ENCODE data around the gene FRYL.
"Not testable (repeated sequence)": the region's sequence is repeated elsewhere in the genome, so short reads cannot be mapped to it uniquely, and the experiment has no call there.

FRYL gene

GRCh38 chr4:48686369-48686768, 93.7 kb downstream of the FRYL start:
- Mint-ChIP-seq H3K27me3 (no peaks in the 10 kb centered on the region), H3K27ac (no peak overlapping the region), H3K4me3 (no peak overlapping the region), H3K9me3 (no peaks in the 10 kb centered on the region), H3K4me1 (ENCODE audit: low read depth) (peaks cover 59% of the 10 kb centered on the region), H3K36me3 (ENCODE audit: low read depth) (peaks cover 19% of the 10 kb centered on the region)
- no peak for DNase-seq

GRCh38 chr4:48683784-48684666, 96.1 kb downstream of the FRYL start:
- peaks cover 56% of the 10 kb centered on the region for H3K4me1 Mint-ChIP-seq (ENCODE audit: low read depth)
- no peaks in the 10 kb centered on the region for H3K27me3 Mint-ChIP-seq
- no peak overlapping the region for H3K27ac Mint-ChIP-seq
- DNase-seq: no peak
- no peaks in the 10 kb centered on the region for H3K9me3 Mint-ChIP-seq
- no peak overlapping the region for H3K4me3 Mint-ChIP-seq
- peaks cover 19% of the 10 kb centered on the region for H3K36me3 Mint-ChIP-seq (ENCODE audit: low read depth)

GRCh38 chr4:48682870-48683269, 97.2 kb downstream of the FRYL start:
- H3K4me1 Mint-ChIP-seq (ENCODE audit: low read depth): peaks cover 50% of the 10 kb centered on the region
- H3K27ac Mint-ChIP-seq, H3K27me3 Mint-ChIP-seq, H3K4me3 Mint-ChIP-seq, DNase-seq, H3K9me3 Mint-ChIP-seq: not testable (repeated sequence)
- peaks cover 19% of the 10 kb centered on the region for H3K36me3 Mint-ChIP-seq (ENCODE audit: low read depth)

GRCh38 chr4:48681856-48682255, 98.2 kb downstream of the FRYL start:
- H3K27me3 Mint-ChIP-seq: no peaks in the 10 kb centered on the region
- peak overlapping the region; percentile 85 for H3K27ac Mint-ChIP-seq
- H3K4me3 Mint-ChIP-seq: no peak overlapping the region
- H3K36me3 Mint-ChIP-seq (ENCODE audit: low read depth): peaks cover 19% of the 10 kb centered on the region
- no peaks in the 10 kb centered on the region for H3K9me3 Mint-ChIP-seq
- DNase-seq: no peak
- H3K4me1 Mint-ChIP-seq (ENCODE audit: low read depth): peaks cover 49% of the 10 kb centered on the region

- Mint-ChIP-seq H3K9me3 (no peaks in the 10 kb centered on the region), H3K36me3 (ENCODE audit: low read depth) (peaks cover 21% of the 10 kb centered on the region), H3K27ac (no peak overlapping the region), H3K4me1 (ENCODE audit: low read depth) (peaks cover 46% of the 10 kb centered on the region), H3K27me3 (no peaks in the 10 kb centered on the region), H3K4me3 (no peak overlapping the region)
- no peak for DNase-seq
Observed at GRCh38 chr4:48680848-48681568, 99.1 kb downstream of the FRYL start.

GRCh38 chr4:48673537-48673936, 106.5 kb downstream of the FRYL start:
- Mint-ChIP-seq H3K9me3 (no peaks in the 10 kb centered on the region), H3K4me1 (ENCODE audit: low read depth) (peaks cover 33% of the 10 kb centered on the region), H3K4me3 (no peak overlapping the region), H3K27ac (no peak overlapping the region), H3K27me3 (no peaks in the 10 kb centered on the region), H3K36me3 (ENCODE audit: low read depth) (peaks cover 18% of the 10 kb centered on the region)
- DNase-seq: no peak

- no peak overlapping the region for H3K4me3 Mint-ChIP-seq
- no peak overlapping the region for H3K27ac Mint-ChIP-seq
- peaks cover 12% of the 10 kb centered on the region for H3K36me3 Mint-ChIP-seq (ENCODE audit: low read depth)
- no peak for DNase-seq
- H3K4me1 Mint-ChIP-seq (ENCODE audit: low read depth): peaks cover 47% of the 10 kb centered on the region
- no peaks in the 10 kb centered on the region for H3K27me3 Mint-ChIP-seq
- no peaks in the 10 kb centered on the region for H3K9me3 Mint-ChIP-seq
Observed at GRCh38 chr4:48670587-48670986, 109.5 kb downstream of the FRYL start.

GRCh38 chr4:48669086-48669485, 111.0 kb downstream of the FRYL start:
- Mint-ChIP-seq H3K9me3 (no peaks in the 10 kb centered on the region), H3K36me3 (ENCODE audit: low read depth) (peaks cover 14% of the 10 kb centered on the region), H3K4me3 (no peak overlapping the region), H3K4me1 (ENCODE audit: low read depth) (peaks cover 48% of the 10 kb centered on the region), H3K27ac (no peak overlapping the region), H3K27me3 (no peaks in the 10 kb centered on the region)
- no peak for DNase-seq

GRCh38 chr4:48668254-48669017, 111.6 kb downstream of the FRYL start:
- Mint-ChIP-seq H3K4me1 (ENCODE audit: low read depth) (peaks cover 45% of the 10 kb centered on the region), H3K27ac (no peak overlapping the region), H3K27me3 (no peaks in the 10 kb centered on the region), H3K9me3 (peaks cover 2% of the 10 kb centered on the region), H3K36me3 (ENCODE audit: low read depth) (peaks cover 19% of the 10 kb centered on the region), H3K4me3 (no peak overlapping the region)
- DNase-seq: no peak

GRCh38 chr4:48667148-48667547, 112.9 kb downstream of the FRYL start:
- H3K36me3 Mint-ChIP-seq (ENCODE audit: low read depth): peaks cover 26% of the 10 kb centered on the region
- no peak overlapping the region for H3K4me3 Mint-ChIP-seq
- H3K4me1 Mint-ChIP-seq (ENCODE audit: low read depth): peaks cover 36% of the 10 kb centered on the region
- no peak overlapping the region for H3K27ac Mint-ChIP-seq
- peaks cover 2% of the 10 kb centered on the region for H3K9me3 Mint-ChIP-seq
- H3K27me3 Mint-ChIP-seq: no peaks in the 10 kb centered on the region
- DNase-seq: no peak

GRCh38 chr4:48665555-48666186, 114.4 kb downstream of the FRYL start:
- H3K27me3 Mint-ChIP-seq: no peaks in the 10 kb centered on the region
- no peak overlapping the region for H3K4me3 Mint-ChIP-seq
- no peak for DNase-seq
- H3K27ac Mint-ChIP-seq: peak overlapping the region; percentile 58
- peaks cover 45% of the 10 kb centered on the region for H3K4me1 Mint-ChIP-seq (ENCODE audit: low read depth)
- H3K36me3 Mint-ChIP-seq (ENCODE audit: low read depth): peaks cover 25% of the 10 kb centered on the region
- peaks cover 2% of the 10 kb centered on the region for H3K9me3 Mint-ChIP-seq

- Mint-ChIP-seq H3K27me3 (no peaks in the 10 kb centered on the region), H3K36me3 (ENCODE audit: low read depth) (peaks cover 25% of the 10 kb centered on the region), H3K27ac (no peak overlapping the region), H3K4me3 (no peak overlapping the region), H3K4me1 (ENCODE audit: low read depth) (peaks cover 47% of the 10 kb centered on the region), H3K9me3 (peaks cover 2% of the 10 kb centered on the region)
- no peak for DNase-seq
Observed at GRCh38 chr4:48664938-48665337, 115.1 kb downstream of the FRYL start.

GRCh38 chr4:48661391-48661790, 118.7 kb downstream of the FRYL start:
- peaks cover 29% of the 10 kb centered on the region for H3K4me1 Mint-ChIP-seq (ENCODE audit: low read depth)
- peaks cover 29% of the 10 kb centered on the region for H3K36me3 Mint-ChIP-seq (ENCODE audit: low read depth)
- no peaks in the 10 kb centered on the region for H3K27me3 Mint-ChIP-seq
- H3K4me3 Mint-ChIP-seq: no peak overlapping the region
- peaks cover 2% of the 10 kb centered on the region for H3K9me3 Mint-ChIP-seq
- no peak for DNase-seq
- no peak overlapping the region for H3K27ac Mint-ChIP-seq

- no peaks in the 10 kb centered on the region for H3K27me3 Mint-ChIP-seq
- no peak overlapping the region for H3K27ac Mint-ChIP-seq
- H3K4me3 Mint-ChIP-seq: no peak overlapping the region
- H3K36me3 Mint-ChIP-seq (ENCODE audit: low read depth): peaks cover 29% of the 10 kb centered on the region
- H3K4me1 Mint-ChIP-seq (ENCODE audit: low read depth): peaks cover 21% of the 10 kb centered on the region
- no peak for DNase-seq
- H3K9me3 Mint-ChIP-seq: peaks cover 2% of the 10 kb centered on the region
Observed at GRCh38 chr4:48660347-48660746, 119.7 kb downstream of the FRYL start.
